Measurements from ENCODE around the gene GPC1.

The GPC1 gene

DNA sequence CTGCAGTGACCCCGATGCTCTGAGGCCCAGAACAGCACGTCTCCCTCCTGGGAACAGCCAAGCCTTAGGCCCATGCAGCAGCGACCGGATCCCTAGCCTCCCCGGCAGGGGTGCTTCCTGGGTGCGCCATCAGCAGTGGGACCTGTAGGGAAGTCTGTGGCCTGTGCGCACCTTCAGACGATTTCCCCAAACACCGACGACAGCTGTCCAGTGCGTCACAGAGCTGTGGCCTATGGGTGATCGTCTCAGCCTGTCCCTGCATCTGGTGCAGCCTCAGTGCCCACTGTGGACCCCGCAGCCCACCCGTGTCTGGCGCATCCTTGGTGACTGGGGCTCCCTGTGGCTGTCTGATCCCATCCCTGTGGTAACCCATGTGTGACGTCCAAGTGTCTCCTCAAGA, 9.0 kb downstream of the GPC1 start:
- DNase-seq = no peak

DNA sequence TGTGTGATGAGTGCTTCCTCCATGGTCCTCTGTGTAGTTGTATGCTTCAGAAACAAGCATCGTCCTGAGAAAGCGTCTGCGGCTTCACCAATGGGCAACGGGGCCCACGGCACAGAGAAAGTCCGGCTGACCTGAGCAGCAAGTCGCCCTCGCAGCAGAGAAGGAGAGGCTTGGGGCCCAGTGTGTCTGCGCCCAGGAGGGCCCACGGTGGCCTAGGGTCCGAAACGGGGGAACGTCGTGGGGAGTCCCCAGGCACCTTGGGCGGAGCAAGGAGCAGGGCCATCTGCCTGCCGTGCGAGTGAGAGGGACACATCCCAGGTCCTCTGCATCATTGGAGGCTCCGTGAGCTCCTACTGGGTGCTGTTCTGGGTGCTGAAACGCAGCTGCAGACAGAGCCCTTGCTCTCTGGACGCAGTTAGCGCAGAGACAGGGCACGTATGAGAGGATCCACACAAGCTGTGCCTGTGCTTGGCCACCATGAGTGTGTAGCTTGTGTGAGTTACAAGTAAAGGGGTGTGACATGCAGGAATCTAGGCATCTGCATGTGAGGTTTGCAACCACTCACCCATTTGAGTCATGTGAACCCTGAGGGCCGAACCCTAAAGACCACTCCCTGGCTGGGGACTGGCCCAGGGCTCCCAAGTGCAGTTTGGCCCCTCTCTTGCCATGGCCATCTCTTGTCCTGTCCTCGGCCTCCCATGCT, 10.6 kb downstream of the GPC1 start:
- DNase-seq = no peak

DNA sequence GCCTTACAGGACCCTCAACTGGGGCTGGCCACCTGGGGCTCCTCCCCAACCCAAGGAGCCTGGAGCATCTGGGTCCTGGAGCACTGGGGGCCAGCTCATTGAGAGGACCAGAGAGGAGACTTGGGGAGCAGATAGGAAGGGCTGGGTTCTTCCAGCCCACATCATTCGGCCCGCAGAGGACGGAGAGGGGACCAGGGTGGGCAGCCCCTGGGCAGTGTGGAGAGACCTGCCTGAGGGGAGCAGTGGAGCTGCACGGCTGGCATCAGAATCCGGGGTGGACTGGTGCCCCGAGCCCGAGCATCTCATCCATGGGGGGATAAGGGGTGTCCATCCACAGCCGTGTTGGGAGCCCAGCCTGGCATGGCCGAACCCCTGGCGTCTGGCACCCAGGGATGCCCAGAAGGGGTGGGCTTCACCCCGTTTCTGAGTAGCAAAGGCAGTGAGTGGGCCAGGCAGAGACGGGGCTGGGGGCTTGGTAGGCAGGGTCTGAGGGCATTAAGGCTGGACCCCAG, 11.3 kb downstream of the GPC1 start:
- DNase-seq = no peak

DNA sequence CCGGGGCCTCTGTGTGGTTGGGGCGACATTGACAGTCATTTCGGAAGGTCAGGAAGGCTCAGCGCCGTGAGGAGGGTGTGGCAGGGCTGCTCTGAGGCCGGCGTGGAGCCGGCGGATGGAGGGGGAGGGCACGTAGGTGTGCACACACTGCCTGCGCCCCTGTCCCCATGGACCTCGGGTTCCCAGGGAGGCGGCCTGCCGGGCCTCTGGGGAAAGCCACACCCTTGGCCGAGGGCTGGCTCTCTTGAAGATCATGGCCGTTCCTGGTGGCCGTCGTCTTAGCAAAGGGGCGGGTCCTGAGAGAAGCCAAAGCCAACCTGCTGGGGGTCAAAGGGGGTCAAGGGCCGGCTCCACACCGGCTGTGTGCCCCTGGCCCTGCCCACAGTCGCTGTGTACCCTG, 11.9 kb downstream of the GPC1 start:
- DNase-seq = no peak

DNA sequence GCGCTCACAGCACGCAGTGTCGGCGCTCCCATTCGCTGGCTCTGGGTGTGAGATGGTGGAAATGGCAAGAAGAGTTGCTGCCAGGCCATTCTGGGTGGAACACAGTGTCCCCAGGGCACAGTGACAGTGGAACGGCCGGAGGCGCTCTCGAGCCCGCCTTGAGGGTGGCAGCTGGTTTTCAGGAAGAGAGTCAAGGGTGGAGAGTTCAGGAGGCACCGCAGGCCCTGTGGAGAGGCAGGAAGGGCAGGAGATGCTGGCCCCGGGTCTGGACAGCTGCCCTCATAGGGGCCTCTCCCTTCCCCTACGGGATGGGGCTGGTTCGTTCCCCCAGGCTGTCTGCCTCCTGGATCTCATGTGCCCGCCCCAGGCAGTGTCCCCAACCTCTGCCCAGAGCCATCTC, 12.5 kb downstream of the GPC1 start:
- DNase-seq = no peak

DNA sequence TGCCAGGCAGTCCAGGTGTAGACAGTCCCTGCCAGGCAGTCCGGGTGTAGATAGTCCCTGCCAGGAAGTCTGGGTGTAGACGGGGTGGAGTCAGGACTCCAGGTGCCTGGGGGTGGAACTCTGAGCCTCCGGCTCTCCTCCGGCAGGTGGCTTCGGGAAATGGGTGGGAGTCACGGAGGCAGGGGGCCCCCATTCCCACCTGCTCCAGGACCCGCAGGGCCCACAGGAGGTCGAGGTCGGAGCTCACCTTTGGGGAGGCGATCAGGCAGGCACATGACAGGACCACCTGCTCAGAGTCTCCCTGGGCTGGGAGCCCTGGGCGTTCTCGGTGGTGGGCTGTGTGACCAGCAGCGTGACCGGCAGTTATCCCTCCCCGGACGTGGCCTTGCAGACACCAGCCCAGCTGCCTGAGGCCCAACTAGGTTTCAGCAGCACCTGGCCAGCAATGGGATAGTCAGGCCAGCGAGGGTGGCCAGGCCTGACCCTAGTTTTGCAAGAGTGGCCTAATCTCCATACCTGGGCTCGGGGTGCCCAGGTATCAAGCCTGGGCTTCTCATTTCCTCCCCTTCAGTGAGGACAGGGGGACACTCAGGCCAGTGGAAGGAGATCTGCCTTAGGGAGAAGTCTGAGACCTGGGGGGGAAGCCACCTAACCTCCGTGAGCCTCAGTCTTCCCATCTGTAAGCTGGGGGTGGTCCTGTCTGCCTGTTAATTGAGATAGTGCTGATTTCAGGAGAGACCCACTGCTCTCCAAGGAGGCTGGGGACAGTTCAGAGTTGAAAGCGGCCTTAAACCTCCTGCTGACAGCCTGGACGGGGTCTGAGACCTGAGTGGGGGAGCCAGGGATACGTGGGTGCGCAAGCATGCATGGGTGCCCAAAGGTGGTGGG, 13.2 kb downstream of the GPC1 start:
- DNase-seq = no peak

DNA sequence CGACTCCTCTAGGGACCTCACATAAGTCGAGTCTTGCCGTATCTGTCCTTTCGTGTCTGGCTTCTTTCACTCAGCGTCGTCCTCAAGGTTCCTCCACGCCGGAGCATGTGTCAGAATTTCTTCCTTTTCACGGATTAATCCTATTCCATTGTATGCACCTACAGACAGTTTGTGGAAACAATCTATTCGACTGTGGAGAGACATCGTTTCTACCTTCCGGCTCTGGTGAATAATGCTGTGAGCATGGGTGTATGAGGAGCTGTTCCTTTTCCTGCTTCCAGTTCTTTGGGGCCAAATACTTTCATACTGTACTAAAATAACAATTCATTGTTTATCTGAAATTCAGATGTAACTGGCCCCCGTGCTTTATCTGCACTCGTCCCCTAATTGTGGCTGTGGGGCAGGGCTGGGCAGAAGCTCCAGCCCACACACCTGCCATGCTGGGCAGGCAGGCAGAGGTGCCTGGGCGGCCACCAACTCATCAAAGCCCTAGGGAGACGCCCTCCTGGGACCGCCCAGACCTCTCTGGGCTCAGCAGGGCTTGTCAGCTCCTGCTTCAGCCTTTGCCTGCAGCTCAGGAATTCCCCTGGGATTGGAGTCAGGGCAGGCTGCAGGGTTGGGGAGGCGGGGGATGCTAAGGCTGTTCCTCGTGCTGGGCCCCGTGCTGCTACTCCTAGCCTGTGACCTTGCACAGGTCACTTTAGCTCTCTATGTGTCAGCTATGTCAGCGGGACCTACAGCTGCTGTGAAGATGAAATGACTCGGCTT, 14.5 kb downstream of the GPC1 start:
- no peak for DNase-seq

DNA sequence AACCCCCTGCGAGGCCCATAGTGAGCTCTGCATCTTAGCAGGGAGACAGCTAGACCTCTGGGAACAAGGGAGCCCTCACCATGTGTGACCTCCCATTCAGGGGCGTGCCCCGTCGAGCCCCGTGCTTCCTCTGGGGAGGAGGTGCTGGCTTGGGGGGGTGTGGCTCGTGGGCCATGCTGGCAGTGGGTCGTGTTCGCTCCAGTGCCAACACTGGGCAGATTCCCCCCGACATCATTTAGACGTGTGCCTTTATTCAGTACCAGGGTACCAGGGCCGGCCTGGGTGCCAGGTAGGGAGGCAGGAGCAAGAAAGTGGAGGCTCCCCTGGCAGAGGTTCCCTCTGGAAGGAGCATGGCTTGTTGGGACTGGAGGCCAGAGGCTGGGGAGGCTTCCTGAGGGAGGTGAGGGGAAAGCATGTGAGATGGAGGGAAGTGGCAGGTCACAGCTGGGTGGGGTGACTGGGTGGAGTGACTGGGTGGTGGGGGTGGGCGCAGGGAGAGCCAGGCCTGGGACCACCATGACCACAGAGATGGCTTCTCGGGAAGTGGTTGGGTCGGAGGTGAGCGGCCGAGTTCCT, 15.2 kb downstream of the GPC1 start:
- DNase-seq = no peak

DNA sequence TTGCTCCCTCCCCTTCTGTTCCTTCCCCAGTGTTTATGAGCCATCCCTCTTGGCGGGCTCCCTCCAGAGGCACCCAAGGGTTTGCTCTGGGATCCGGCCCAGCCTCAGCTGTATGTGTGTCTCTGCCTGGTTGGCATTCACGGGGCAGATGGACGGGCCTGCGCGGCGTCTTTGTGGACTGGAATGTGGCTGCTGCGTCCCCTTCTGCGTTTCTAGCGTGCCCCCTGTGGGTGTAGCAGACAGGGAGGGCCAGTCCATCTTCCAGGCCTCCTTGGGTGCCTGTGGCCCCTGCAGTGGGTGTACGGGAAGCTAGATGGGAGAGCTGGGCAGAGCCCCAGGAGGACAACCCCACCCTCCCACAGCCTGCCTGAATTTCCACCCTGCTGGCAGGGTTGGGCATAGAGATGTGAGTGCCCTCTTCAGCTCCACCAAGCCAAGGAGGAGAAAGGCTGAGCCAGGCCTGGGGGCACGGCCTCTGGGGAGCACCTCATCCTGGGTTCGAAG, 15.7 kb downstream of the GPC1 start:
- no peak for DNase-seq

DNA sequence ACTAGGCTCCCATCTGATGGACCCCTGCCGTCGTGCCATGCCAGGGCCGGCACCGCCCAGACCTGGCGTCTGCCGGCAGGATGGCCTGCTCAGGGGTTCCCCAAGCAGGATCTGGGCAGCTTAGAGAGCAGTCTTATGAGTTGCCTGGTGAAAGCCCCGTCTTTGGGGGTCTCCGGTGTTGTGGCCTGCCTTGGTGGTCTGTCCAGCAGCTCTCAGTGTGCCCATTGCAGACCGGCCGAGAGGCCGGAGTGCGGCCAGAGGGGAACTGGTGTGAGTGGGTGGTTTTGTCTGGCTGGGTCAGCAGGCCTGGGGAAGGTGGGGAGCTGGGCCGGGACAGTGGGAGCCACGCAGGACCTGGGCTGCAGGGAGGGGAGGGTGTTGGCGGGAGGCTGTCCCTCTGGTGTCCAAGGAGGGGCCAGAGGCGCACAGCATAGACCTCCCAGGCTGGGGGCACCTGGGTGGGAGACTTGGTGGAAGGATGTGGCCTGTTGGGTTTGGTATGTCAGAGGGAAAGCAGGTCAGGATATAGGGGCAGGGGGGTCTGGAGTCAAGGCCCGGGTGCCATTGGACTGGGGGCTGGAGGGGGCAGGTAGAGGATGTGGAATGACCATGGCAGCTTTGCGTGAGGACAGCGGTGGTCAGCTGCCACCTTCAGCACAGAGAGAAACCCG, 16.5 kb downstream of the GPC1 start:
- DNase-seq = no peak

DNA sequence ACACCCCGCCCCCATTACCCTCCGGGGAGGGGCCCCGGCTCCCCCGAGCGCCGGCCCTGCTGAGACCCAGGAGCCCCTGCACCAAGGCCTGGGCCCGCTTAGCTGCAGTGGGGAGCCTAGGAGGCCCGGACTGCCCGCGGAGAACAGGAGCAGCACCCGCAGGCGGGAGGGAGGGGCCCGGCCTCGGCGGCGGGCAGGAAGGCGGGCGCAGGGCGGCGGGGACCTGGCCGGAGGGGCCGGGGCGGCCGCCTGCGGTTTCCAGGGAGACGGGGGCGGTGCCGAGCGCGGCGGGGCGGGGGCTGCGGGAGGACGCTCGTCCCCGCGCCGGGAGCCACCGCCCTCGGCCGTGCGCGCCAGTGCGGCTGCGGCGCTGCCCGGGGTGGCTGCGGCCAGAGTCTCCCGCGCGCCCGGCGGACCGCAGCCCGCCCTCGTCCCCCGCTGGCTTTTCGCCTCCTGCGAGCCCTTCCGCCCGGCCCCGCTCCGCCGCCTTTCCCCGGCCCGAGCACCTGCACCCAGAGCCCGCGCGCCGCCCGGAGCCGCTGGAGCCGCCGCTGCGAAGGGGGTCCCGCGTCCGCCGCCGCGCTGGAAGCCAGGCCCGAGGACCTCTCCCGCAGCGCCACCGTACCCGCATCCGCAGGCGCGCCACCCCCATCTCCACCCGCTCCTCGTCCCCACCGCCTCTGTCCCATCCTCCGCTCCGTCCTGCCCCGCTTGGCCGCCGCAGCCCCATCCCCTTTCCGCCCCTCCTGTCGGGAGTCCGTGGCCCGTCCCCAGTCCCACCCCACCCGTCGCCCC, 17.2 kb downstream of the GPC1 start:
- no peak for DNase-seq

DNA sequence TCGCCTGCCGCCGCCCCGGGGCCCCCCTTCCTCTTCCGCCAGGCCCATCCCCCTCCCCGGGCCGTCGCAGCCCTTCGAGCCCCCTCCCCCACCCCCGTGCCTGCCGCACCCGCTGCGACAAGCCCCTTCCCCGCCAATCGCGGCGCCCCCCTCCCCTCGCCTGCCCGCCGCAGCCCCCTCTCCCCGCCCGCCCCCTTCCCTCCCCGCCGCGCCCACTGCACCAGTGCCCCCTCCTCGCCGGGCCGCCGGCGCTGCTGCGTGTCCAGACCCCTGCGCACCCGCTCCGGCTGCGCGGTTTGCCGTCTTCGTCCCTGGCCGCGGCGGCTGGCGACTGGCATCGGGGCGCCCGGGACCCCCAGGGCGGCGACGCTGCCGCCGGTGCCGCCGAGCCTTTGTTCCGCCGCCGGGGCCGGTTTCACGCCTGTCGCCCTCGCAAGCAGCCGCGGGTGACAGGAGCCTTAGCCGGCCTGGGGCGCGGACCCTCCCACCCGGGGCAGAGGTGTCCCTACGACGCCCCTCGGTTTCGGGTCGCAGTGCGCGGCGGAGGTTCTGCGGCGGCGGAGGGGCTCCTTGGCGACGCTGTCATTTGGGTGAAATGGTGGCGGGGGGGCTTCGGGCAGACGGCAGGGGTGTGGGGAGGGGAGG, 18.1 kb downstream of the GPC1 start:
- DNase-seq = no peak

DNA sequence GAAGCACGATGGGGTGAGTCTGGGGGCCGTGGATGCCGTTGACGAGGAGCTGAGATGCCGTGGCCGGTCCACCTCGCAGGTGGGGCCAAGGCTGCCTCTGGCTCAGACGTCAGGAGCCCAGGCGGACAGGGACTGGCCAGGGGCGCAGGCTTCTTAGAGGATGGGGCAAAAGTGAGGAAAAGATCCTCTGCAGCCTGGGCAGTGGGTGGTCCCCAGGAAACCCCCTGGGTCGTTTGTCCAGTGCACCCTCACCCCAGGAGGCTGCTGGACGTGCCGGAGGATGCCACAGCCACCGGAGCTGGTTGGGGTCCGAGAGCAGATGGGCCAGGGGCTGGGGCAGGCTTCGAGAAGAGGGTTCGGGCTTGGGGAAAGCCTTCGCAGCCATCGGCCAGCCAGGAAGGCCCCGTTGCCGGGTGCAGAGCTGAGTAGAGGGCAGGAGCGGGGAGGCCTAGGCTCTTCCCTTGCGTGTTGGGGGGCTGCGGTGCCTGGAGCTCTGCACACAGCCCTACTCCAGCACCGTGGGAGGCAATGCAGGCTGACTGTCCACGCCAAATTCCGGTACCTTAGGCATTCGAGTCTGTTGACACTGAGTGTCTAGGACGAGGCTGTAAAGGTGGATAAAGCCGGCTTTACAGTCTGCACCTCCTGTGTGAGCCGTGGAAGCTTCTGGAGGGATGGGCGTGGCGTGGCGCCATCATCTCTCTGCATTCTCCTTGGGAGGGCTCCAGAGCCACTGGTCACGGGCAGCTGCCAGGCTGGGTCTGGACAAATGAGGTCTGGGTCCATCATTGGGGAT, 18.8 kb downstream of the GPC1 start:
- no peak for DNase-seq

DNA sequence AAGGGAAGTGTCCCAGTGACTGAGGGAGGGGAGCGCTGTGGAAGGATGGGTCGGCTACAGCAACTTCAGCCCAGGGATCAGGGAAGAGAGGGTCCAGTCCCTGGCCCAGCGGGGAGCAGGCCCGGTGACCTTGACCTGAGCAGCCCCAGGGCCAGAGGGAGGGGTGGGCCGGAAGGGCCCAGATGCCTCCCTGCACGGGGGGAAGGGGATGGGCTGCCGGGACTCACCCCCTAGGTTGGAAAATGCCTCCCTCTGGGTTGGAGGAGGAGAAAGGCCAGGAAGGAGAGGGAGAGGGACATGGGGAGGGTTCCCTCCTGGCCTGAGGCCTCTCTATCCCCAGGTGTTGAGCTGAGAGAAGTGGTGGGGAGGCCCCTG, 19.8 kb downstream of the GPC1 start:
- no peak for DNase-seq

DNA sequence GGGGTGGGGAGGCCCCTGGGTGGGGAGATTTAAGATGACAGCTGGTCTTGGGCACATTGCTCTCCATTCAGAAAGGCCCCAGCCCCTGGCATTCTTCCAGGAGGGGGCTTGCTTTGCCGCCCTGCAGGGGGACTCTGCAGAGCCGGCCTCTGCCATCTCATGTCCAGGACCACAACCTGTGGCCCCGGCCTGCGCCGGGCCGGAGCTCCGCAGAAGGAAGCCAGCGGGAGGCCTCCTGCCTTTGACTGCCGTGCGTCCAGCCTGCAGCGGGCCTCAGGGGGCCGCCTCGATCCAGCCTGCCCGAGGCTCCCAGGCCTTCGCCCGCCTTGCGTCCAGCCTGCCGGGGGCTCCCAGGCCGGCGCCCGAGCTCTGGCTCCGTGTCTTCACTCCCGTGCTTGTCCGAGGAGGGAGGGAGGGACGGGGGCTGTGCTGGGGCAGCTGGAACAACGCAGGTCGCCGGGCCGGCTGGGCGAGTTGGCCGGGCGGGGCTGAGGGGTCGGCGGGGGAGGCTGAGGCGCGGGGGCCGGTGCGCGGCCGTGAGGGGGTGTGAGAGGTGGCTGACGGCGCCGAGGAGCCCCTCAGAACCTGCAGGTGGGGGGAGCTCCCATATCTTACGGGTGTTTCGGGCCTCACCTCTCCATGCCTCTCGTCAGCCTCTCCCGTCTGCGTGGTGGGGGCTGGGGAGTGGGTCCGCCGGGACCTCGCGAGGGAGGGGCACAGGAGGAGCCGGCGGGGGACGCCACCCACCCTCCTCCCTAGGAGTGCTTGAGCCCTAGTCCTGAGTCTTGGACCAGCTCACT, 20.4 kb downstream of the GPC1 start:
- no peak for DNase-seq

DNA sequence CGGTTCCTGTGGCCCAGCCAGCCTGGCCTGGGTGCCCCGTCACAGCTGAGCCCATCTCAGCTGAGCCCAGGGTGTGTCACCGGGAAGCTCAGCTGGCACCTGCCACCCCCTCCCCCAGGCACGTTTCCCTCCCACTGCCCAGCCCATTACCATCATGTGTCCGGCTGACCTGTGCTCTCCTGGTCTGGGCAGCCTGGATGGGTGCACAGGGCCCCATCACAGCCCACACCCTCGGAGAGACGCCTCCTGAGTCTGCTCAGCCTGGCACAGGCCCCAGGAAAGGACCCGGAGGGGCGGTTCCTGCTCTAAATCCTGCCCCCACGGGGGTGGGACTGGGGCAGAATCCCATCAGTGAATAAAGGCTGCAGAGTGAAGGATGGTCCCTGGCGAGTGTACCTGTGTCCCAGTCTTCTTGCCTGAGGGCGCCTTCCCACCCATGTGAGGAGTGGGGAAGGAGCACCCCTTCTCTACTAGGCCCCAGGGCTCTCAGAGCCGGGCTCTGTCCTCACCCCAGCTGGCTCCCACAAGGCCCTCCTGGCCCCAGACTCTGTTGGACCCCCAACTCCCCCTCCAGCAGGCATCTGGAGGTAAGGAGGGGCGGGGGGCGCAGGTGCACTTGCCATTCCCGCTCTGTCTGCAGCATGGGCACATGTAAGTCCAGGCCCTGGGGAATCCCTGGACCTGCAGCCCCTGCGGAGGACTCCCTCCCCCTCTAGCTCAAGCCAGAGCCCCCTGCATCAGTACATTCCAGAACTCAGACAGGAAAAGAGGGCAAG, 21.2 kb downstream of the GPC1 start:
- no peak for DNase-seq

DNA sequence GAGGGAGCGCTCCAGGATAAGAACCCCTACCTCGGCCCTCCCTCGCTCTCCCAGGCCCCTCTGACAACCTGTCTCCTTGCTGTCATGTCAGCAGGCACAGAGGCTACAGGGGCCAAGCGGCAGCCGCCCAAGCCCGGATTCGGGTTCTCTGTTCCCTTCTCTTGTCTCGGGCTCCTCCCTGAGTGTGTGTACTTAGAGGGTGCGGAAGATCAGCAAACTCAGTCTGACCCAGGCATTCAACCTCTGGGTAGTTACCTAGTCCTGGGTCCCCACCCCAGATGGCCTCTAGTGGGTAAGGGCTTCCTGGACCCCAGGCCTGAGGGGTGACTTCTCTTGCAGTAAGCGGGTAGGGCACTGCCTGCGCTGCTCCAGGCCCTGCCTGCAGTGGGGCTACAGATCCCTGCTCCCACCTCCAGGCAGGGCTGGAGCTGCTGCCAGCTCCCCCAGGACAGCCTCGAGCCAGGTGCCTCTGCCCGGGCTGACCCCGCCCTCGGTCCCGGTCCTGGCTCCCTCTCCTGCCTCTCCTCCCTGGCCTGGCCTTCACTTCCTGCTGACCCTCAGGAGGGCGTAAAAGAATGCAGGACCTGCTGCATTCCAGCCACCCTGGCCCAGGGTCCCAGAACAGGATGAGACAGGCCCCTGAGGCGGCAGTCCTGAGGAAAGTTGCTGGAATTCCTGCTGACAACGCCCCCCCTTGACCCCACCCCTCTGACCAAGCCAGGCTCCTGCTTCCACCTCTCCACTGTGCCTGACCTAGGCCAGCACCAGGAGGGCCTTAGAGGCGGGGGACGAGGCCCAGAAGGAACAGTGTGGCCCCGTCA, 22.0 kb downstream of the GPC1 start:
- no peak for DNase-seq
